ENCODE data around the gene CD160.

Gene CD160

GRCh38 chr1:145729196-145729595 is 9.9 kb downstream of the CD160 start:
- H3K36me3 ChIP-seq (ENCODE audit: control insufficient read depth, insufficient read depth, low read length): no peaks in the 10 kb centered on the region
- no peaks in the 10 kb centered on the region for H3K27me3 ChIP-seq (replicated peaks; ENCODE audit: control insufficient read depth, insufficient read depth, low read length)
- H3K4me3 ChIP-seq (replicated peaks; ENCODE audit: low read depth, low read length): no peak overlapping the region
- TF ChIP-seq CTCF (IDR thresholded peaks at IDR 0.05; ENCODE audit: insufficient read depth, low read length, poor library complexity, severe bottlenecking): no peak
- no peak for DNase-seq (ENCODE audit: extremely low read depth, insufficient read length)

- Histone ChIP-seq H3K27me3 (replicated peaks; ENCODE audit: control insufficient read depth, insufficient read depth, low read length) (no peaks in the 10 kb centered on the region), H3K36me3 (ENCODE audit: control insufficient read depth, insufficient read depth, low read length) (no peaks in the 10 kb centered on the region), H3K4me3 (replicated peaks; ENCODE audit: low read depth, low read length) (no peak overlapping the region)
- no peak for TF ChIP-seq CTCF (IDR thresholded peaks at IDR 0.05; ENCODE audit: insufficient read depth, low read length, poor library complexity, severe bottlenecking)
- DNase-seq (ENCODE audit: extremely low read depth, insufficient read length): no peak
Observed at GRCh38 chr1:145729666-145730436, 10.6 kb downstream of the CD160 start.

GRCh38 chr1:145730467-145730866 is 11.2 kb downstream of the CD160 start:
- no peaks in the 10 kb centered on the region for H3K27me3 ChIP-seq (replicated peaks; ENCODE audit: control insufficient read depth, insufficient read depth, low read length)
- H3K4me3 ChIP-seq (replicated peaks; ENCODE audit: low read depth, low read length): no peak overlapping the region
- H3K36me3 ChIP-seq (ENCODE audit: control insufficient read depth, insufficient read depth, low read length): no peaks in the 10 kb centered on the region
- TF ChIP-seq CTCF (IDR thresholded peaks at IDR 0.05; ENCODE audit: insufficient read depth, low read length, poor library complexity, severe bottlenecking): no peak
- no peak for DNase-seq (ENCODE audit: extremely low read depth, insufficient read length)

GRCh38 chr1:145730900-145731299 is 11.6 kb downstream of the CD160 start:
- no peaks in the 10 kb centered on the region for H3K27me3 ChIP-seq (replicated peaks; ENCODE audit: control insufficient read depth, insufficient read depth, low read length)
- no peaks in the 10 kb centered on the region for H3K36me3 ChIP-seq (ENCODE audit: control insufficient read depth, insufficient read depth, low read length)
- DNase-seq (ENCODE audit: extremely low read depth, insufficient read length): no peak
- H3K4me3 ChIP-seq (replicated peaks; ENCODE audit: low read depth, low read length): no peak overlapping the region
- TF ChIP-seq CTCF (IDR thresholded peaks at IDR 0.05; ENCODE audit: insufficient read depth, low read length, poor library complexity, severe bottlenecking): no peak

- H3K4me3 ChIP-seq (replicated peaks; ENCODE audit: low read depth, low read length): no peak overlapping the region
- H3K27me3 ChIP-seq (replicated peaks; ENCODE audit: control insufficient read depth, insufficient read depth, low read length): no peaks in the 10 kb centered on the region
- TF ChIP-seq CTCF (IDR thresholded peaks at IDR 0.05; ENCODE audit: insufficient read depth, low read length, poor library complexity, severe bottlenecking): no peak
- H3K36me3 ChIP-seq (ENCODE audit: control insufficient read depth, insufficient read depth, low read length): no peaks in the 10 kb centered on the region
- no peak for DNase-seq (ENCODE audit: extremely low read depth, insufficient read length)
Observed at GRCh38 chr1:145736191-145736590, 16.9 kb downstream of the CD160 start.

Data from GM06990 (cell line).